HG03103 (cell line): Measurements from ENCODE around the gene USP35.
"Not testable (repeated sequence)": the region's sequence is repeated elsewhere in the genome, so short reads cannot be mapped to it uniquely, and the experiment has no call there.

Source experiments
- ATAC-seq: cut with Tn5 transposase; IDR thresholded peaks from one replicate; pipeline ENCODE4 v1.9.1; 2021; ENCODE audit warnings: low read depth; ENCODE audit not compliant: unreplicated experiment

Gene USP35

GRCh38 chr11:78228467-78228866 is 39.7 kb downstream of the USP35 start:
- ATAC-seq = no peak

- no peak for ATAC-seq
Observed at GRCh38 chr11:78229106-78229505, 40.4 kb downstream of the USP35 start.

- no peak for ATAC-seq
Observed at GRCh38 chr11:78230161-78230877, 41.6 kb downstream of the USP35 start.

GRCh38 chr11:78231962-78232501 is 43.3 kb downstream of the USP35 start:
- no peak for ATAC-seq

GRCh38 chr11:78233046-78233445 is 44.3 kb downstream of the USP35 start:
- not testable (repeated sequence) for ATAC-seq

GRCh38 chr11:78234006-78234405 is 45.3 kb downstream of the USP35 start:
- no peak for ATAC-seq

GRCh38 chr11:78237293-78238046 is 48.8 kb downstream of the USP35 start:
- ATAC-seq = no peak

GRCh38 chr11:78239781-78240180 is 51.1 kb downstream of the USP35 start:
- no peak for ATAC-seq

GRCh38 chr11:78241475-78241874 is 52.8 kb downstream of the USP35 start:
- no peak for ATAC-seq

GRCh38 chr11:78244080-78244479 is 55.4 kb downstream of the USP35 start:
- no peak for ATAC-seq

- ATAC-seq = no peak
Observed at GRCh38 chr11:78244546-78245255, 56.0 kb downstream of the USP35 start.

- ATAC-seq = no peak
Observed at GRCh38 chr11:78248191-78248590, 59.5 kb downstream of the USP35 start.

GRCh38 chr11:78248903-78249302 is 60.2 kb downstream of the USP35 start:
- no peak for ATAC-seq

GRCh38 chr11:78250099-78250498 is 61.4 kb downstream of the USP35 start:
- ATAC-seq = no peak

GRCh38 chr11:78251083-78251775 is 62.5 kb downstream of the USP35 start:
- ATAC-seq = no peak

GRCh38 chr11:78253797-78254196 is 65.1 kb downstream of the USP35 start:
- ATAC-seq = no peak

GRCh38 chr11:78254268-78254667 is 65.5 kb downstream of the USP35 start:
- ATAC-seq = no peak

- no peak for ATAC-seq
Observed at GRCh38 chr11:78255919-78256318, 67.2 kb downstream of the USP35 start.

- no peak for ATAC-seq
Observed at GRCh38 chr11:78256962-78257361, 68.2 kb downstream of the USP35 start.

GRCh38 chr11:78257654-78258053 is 68.9 kb downstream of the USP35 start:
- ATAC-seq = no peak
